PC-9 (cell line): ENCODE data around the gene SLC28A2.

Experiments used
- CTCF ChIP-seq: fragments of 200-600 bp; sonication (generic); conservative IDR thresholded peaks from 2 replicates; pipeline ENCODE4 v1.6.1; 2017; ENCODE audit warnings: mixed run types, antibody characterized with exemption, mild to moderate bottlenecking, moderate library complexity
- EZH2 ChIP-seq: fragments of 200-600 bp; sonication (generic); IDR thresholded peaks from 2 replicates; pipeline ENCODE4 v1.8.0; 2017; ENCODE audit warnings: antibody characterized with exemption, low read depth

DNA sequence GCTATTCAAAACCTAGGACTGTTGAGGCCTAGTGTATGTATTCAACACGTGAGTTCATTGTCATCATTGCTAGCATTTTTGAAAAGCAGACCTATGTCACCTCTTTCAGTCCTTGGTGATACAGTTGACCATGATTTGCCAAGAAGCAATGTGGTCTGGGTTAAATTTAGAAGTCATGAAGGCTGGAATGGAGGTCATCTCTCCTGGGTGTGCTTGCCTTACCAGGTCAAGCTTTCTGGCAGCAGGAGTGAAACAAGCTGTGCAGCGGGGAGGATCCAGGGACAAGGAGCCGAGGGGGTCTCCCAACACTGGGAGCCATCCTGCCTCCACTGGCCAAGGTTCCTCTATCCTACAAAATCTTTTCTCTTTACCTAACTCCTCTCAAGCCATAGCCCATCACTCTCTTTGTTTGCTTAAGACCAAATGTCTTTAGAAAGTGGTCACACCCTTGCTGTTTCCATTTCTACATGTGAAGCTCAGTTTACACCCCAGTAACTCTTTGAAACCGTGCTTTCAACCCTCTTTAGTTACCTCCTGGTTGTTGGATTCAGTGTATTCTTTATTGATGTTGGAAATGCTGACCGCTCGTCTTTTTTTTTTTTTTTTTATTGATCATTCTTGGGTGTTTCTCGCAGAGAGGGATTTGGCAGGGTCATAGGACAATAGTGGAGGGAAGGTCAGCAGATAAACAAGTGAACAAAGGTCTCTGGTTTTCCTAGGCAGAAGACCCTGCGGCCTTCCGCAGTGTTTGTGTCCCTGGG is 40.0 kb downstream of the SLC28A2 start:
- TF ChIP-seq EZH2 (no peak), CTCF (no peak)
